ENCODE results near the gene ARMC3.
"Not testable (repeated sequence)": the region's sequence is repeated elsewhere in the genome, so short reads cannot be mapped to it uniquely, and the experiment has no call there.

ARMC3 gene

GRCh38 chr10:23069019-23069815, 141.4 kb downstream of the ARMC3 start:
- Histone ChIP-seq H4K20me1 (ENCODE audit: control insufficient read depth, insufficient read depth, low read depth, low read length) (no peaks in the 10 kb centered on the region), H3K4me2 (ENCODE audit: low read length) (no peak overlapping the region), H3K36me3 (ENCODE audit: control insufficient read depth, low read length) (no peaks in the 10 kb centered on the region), H3K9me3 (ENCODE audit: control insufficient read depth, insufficient read depth, low read length) (no peaks in the 10 kb centered on the region), H3K9me2 (replicated peaks; ENCODE audit: control insufficient read depth, low read length) (no peaks in the 10 kb centered on the region), H3K4me1 (ENCODE audit: control insufficient read depth, low read length) (no peaks in the 10 kb centered on the region), H3F3A (ENCODE audit: control insufficient read depth, insufficient read depth) (no peaks in the 10 kb centered on the region), H3K4me3 (ENCODE audit: low read length) (no peak overlapping the region), H3K27ac (ENCODE audit: low read depth, low read length) (no peak overlapping the region), H3K27me3 (ENCODE audit: control insufficient read depth, low read length) (peaks cover 21% of the 10 kb centered on the region), H3K79me2 (ENCODE audit: control insufficient read depth, low read length) (no peaks in the 10 kb centered on the region)
- TF ChIP-seq CTCF (IDR thresholded peaks at IDR 0.05; ENCODE audit: low read depth, low read length, poor library complexity, severe bottlenecking) (no peak), EZH2phosphoT487 (IDR thresholded peaks at IDR 0.05; ENCODE audit: borderline replicate concordance, low read length) (no peak)

GRCh38 chr10:23070092-23070912, 142.4 kb downstream of the ARMC3 start:
- not testable (repeated sequence) for H3K9me3 ChIP-seq (ENCODE audit: control insufficient read depth, insufficient read depth, low read length); H3K36me3 ChIP-seq (ENCODE audit: control insufficient read depth, low read length); H3K4me1 ChIP-seq (ENCODE audit: control insufficient read depth, low read length); H3K9me2 ChIP-seq (replicated peaks; ENCODE audit: control insufficient read depth, low read length); H4K20me1 ChIP-seq (ENCODE audit: control insufficient read depth, insufficient read depth, low read depth, low read length); H3K4me2 ChIP-seq (ENCODE audit: low read length); H3F3A ChIP-seq (ENCODE audit: control insufficient read depth, insufficient read depth); H3K4me3 ChIP-seq (ENCODE audit: low read length); H3K79me2 ChIP-seq (ENCODE audit: control insufficient read depth, low read length); H3K27ac ChIP-seq (ENCODE audit: low read depth, low read length)
- H3K27me3 ChIP-seq (ENCODE audit: control insufficient read depth, low read length) = peaks cover 24% of the 10 kb centered on the region

GRCh38 chr10:23070913-23071218, 143.0 kb downstream of the ARMC3 start:
- H3K9me2 ChIP-seq (replicated peaks; ENCODE audit: control insufficient read depth, low read length) = no peaks in the 10 kb centered on the region
- H3K4me1 ChIP-seq (ENCODE audit: control insufficient read depth, low read length) = no peaks in the 10 kb centered on the region
- H3K27ac ChIP-seq (ENCODE audit: low read depth, low read length) = no peak overlapping the region
- TF ChIP-seq EZH2phosphoT487 (IDR thresholded peaks at IDR 0.05; ENCODE audit: borderline replicate concordance, low read length) (no peak), CTCF (IDR thresholded peaks at IDR 0.05; ENCODE audit: low read depth, low read length, poor library complexity, severe bottlenecking) (no peak)
- peaks cover 24% of the 10 kb centered on the region for H3K27me3 ChIP-seq (ENCODE audit: control insufficient read depth, low read length)
- no peaks in the 10 kb centered on the region for H3K9me3 ChIP-seq (ENCODE audit: control insufficient read depth, insufficient read depth, low read length)
- H4K20me1 ChIP-seq (ENCODE audit: control insufficient read depth, insufficient read depth, low read depth, low read length) = no peaks in the 10 kb centered on the region
- H3F3A ChIP-seq (ENCODE audit: control insufficient read depth, insufficient read depth) = no peaks in the 10 kb centered on the region
- no peaks in the 10 kb centered on the region for H3K79me2 ChIP-seq (ENCODE audit: control insufficient read depth, low read length)
- H3K4me2 ChIP-seq (ENCODE audit: low read length) = no peak overlapping the region
- no peak overlapping the region for H3K4me3 ChIP-seq (ENCODE audit: low read length)
- H3K36me3 ChIP-seq (ENCODE audit: control insufficient read depth, low read length) = no peaks in the 10 kb centered on the region

GRCh38 chr10:23072593-23072992, 144.7 kb downstream of the ARMC3 start:
- not testable (repeated sequence) for H3K36me3 ChIP-seq (ENCODE audit: control insufficient read depth, low read length); H4K20me1 ChIP-seq (ENCODE audit: control insufficient read depth, insufficient read depth, low read depth, low read length); H3K9me2 ChIP-seq (replicated peaks; ENCODE audit: control insufficient read depth, low read length); H3K27ac ChIP-seq (ENCODE audit: low read depth, low read length); H3K9me3 ChIP-seq (ENCODE audit: control insufficient read depth, insufficient read depth, low read length); H3K4me3 ChIP-seq (ENCODE audit: low read length); H3K4me2 ChIP-seq (ENCODE audit: low read length); H3F3A ChIP-seq (ENCODE audit: control insufficient read depth, insufficient read depth); H3K4me1 ChIP-seq (ENCODE audit: control insufficient read depth, low read length); H3K79me2 ChIP-seq (ENCODE audit: control insufficient read depth, low read length)
- peaks cover 27% of the 10 kb centered on the region for H3K27me3 ChIP-seq (ENCODE audit: control insufficient read depth, low read length)

All from DOHH2 (cell line).